Measurements from ENCODE around the gene SHROOM1. TPM values are rescaled to one million over a fixed set of nuclear protein-coding genes. Genes with fewer than 3 reads are reported as not detected.

The SHROOM1 gene
- total and polyA plus RNA-seq, 9 of the 15 experiments (the other 6 are each of a cell fraction or from before 2014, with no cell fraction given), result 0.44 to 26.5 (median 11.9) TPM

- no peak for TF ChIP-seq JUND (IDR thresholded peaks at IDR 0.05; ENCODE audit: borderline replicate concordance, low read depth, low read length)
- no peak; the same call in 2 of the 3 replicates for TF ChIP-seq JUND (tag; IDR thresholded peaks at IDR 0.05; ENCODE audit: borderline replicate concordance, low read depth, low read length)
- TF ChIP-seq MGA (IDR thresholded peaks at IDR 0.05), result no peak
- TF ChIP-seq CTBP1 (IDR thresholded peaks at IDR 0.05; ENCODE audit: borderline replicate concordance), result peak; percentile 86
- TF ChIP-seq DPF2 (IDR thresholded peaks at IDR 0.05), result peak; percentile 25; the same call in 1 of the 2 replicates
- TF ChIP-seq NFIX (CRISPR knock-in tag; IDR thresholded peaks at IDR 0.05; ENCODE audit: low read depth), result no peak
- no peak for TF ChIP-seq TOE1 (IDR thresholded peaks at IDR 0.05; ENCODE audit: borderline replicate concordance)
- no peak for TF ChIP-seq TOE1 (CRISPR knock-in tag; IDR thresholded peaks at IDR 0.05; ENCODE audit: borderline replicate concordance, low read depth)
- TF ChIP-seq MECOM (CRISPR knock-in tag; IDR thresholded peaks at IDR 0.05), result peak; percentile 79; the same call in 1 of the 2 replicates
- 0 out of 2 replicates have a peak, but pooled peaks have one; percentile 3 for TF ChIP-seq VEZF1 (CRISPR knock-in tag; IDR thresholded peaks at IDR 0.05)
- TF ChIP-seq POLR2AphosphoS2 (IDR thresholded peaks at IDR 0.05; ENCODE audit: low read length), result peak; percentile 75; the same call in 1 of the 2 replicates
- TF ChIP-seq POLR2A (conservative IDR thresholded peaks at IDR 0.05), result 0 out of 2 replicates have a peak, but pooled peaks have one; percentile 36
- TF ChIP-seq HDAC2 (IDR thresholded peaks at IDR 0.05), result peak; percentile 56; the same call in 1 of the 2 replicates
These were observed 42.9 kb upstream of the SHROOM1 start, which contains the start of gene LEAP2 (continued) for GRCh38 chr5:132873119-132873929.

Data from K562 (cell line).